ENCODE measurements around the gene FLNB. TPM values are rescaled to one million over a fixed set of nuclear protein-coding genes. Genes with fewer than 3 reads are reported as not detected.

FLNB gene
- total RNA-seq, 1 donor from 2014 or later = 32.0 TPM

DNA sequence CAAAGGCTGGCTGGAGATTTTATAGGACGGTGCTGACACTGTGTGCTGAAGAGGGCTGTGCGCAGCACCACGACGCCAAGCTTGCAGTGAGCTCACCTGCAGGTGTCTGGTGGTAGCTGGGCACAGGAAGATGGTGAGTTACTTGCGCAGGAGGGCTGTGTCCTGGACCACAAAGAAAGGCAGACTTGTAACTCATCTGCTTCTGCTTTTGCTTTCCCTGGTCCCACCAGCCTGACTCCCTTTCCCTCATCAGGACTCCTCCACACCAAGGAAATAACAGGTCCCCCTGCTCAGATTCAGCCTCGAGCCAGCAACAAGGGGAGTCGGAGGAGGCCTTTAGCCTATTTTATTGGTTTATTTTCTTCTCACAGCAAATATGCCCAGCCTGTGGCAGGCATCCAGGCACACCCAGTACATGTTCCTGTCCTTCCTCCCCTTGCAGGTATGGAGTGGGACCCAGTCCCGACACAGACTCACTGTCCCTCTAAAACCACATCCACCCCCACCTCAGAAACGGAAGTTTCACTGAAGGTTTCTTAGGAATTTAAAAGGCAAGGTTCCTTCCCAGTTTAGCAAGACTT is 35.6 kb upstream of the FLNB start:
- Mint-ChIP-seq H3K9me3 (no peaks in the 10 kb centered on the region), H3K4me3 (no peak overlapping the region), H3K36me3 (no peaks in the 10 kb centered on the region), H3K4me1 (peaks cover 18% of the 10 kb centered on the region), H3K27me3 (ENCODE audit: insufficient read depth, low read depth) (peaks cover 7% of the 10 kb centered on the region), H3K27ac (peak overlapping the region; percentile 60)
- no peaks in the 10 kb centered on the region for H3K9me3 ChIP-seq (ENCODE audit: low read depth)
- H4K20me1 ChIP-seq (ENCODE audit: low read depth) = no peaks in the 10 kb centered on the region
- peaks cover 3% of the 10 kb centered on the region for H3K4me1 ChIP-seq
- DNase-seq (ENCODE audit: low spot score) = no peak
- TF ChIP-seq EZH2phosphoT487 (IDR thresholded peaks at IDR 0.05) = no peak
- no peaks in the 10 kb centered on the region for H3K79me2 ChIP-seq (ENCODE audit: low read depth)
- H3K27ac ChIP-seq = no peak overlapping the region
- no peak overlapping the region for H3K9ac ChIP-seq
- H2AFZ ChIP-seq (replicated peaks) = peak overlapping the region; percentile 89
- H3K36me3 ChIP-seq = no peaks in the 10 kb centered on the region
- H3K4me2 ChIP-seq = no peak overlapping the region
- H3F3A ChIP-seq (ENCODE audit: low read depth) = peaks cover 8% of the 10 kb centered on the region
- H3K4me3 ChIP-seq = no peak overlapping the region
- H3K27me3 ChIP-seq = no peaks in the 10 kb centered on the region

DNA sequence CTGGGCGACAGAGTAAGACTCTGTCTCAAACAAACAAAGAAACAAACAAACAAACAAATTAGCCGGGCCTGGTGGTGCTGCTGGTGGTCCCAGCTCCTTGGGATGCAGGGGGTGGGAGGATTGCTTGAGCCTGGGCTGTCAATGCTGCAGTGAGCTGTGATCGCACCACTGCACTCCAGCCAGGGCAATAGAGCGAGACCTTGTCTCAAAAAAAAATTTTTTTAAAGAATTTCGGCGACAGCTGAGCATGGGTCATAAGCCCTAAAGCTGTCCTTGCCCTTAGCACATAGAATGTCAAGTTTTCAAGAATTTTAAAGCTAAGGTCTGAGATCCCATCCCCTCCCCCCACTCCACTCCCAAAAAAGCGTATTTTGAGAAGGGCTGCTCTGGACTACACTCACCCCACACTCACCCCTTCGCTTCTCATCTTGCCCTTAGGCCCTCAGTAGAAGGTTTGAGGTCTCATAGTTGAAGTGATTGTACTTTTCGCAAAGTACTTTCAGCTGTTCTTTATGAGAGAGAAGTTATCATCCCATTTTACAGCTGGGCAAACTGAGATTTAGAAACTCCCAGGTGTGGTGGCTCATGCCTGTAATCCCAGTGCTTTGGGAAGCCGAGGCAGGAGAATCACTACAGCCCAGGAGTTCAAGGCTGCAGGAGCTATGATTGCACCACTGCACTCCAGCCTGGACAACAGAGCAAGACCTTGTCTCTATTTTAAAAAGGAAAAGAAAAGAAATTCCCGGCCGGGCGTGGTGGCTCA is 34.3 kb upstream of the FLNB start:
- TF ChIP-seq EZH2 (IDR thresholded peaks at IDR 0.05) (no peak), EZH2phosphoT487 (IDR thresholded peaks at IDR 0.05) (no peak)
- TF ChIP-seq, protein P1, sequence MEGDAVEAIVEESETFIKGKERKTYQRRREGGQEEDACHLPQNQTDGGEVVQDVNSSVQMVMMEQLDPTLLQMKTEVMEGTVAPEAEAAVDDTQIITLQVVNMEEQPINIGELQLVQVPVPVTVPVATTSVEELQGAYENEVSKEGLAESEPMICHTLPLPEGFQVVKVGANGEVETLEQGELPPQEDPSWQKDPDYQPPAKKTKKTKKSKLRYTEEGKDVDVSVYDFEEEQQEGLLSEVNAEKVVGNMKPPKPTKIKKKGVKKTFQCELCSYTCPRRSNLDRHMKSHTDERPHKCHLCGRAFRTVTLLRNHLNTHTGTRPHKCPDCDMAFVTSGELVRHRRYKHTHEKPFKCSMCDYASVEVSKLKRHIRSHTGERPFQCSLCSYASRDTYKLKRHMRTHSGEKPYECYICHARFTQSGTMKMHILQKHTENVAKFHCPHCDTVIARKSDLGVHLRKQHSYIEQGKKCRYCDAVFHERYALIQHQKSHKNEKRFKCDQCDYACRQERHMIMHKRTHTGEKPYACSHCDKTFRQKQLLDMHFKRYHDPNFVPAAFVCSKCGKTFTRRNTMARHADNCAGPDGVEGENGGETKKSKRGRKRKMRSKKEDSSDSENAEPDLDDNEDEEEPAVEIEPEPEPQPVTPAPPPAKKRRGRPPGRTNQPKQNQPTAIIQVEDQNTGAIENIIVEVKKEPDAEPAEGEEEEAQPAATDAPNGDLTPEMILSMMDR (IDR thresholded peaks at IDR 0.05) = no peak
- Histone ChIP-seq H3K79me2 (ENCODE audit: low read depth) (no peaks in the 10 kb centered on the region), H3K36me3 (no peaks in the 10 kb centered on the region), H3K27ac (no peak overlapping the region), H3K4me1 (peaks cover 3% of the 10 kb centered on the region), H3K9ac (no peak overlapping the region), H3K27me3 (no peaks in the 10 kb centered on the region), H3K4me3 (no peak overlapping the region), H4K20me1 (ENCODE audit: low read depth) (no peaks in the 10 kb centered on the region), H3K9me3 (ENCODE audit: low read depth) (no peaks in the 10 kb centered on the region), H2AFZ (replicated peaks) (no peak overlapping the region), H3K4me2 (no peak overlapping the region), H3F3A (ENCODE audit: low read depth) (peaks cover 8% of the 10 kb centered on the region)
- H3K36me3 Mint-ChIP-seq = no peaks in the 10 kb centered on the region
- no peaks in the 10 kb centered on the region for H3K9me3 Mint-ChIP-seq
- peaks cover 7% of the 10 kb centered on the region for H3K27me3 Mint-ChIP-seq (ENCODE audit: insufficient read depth, low read depth)
- H3K27ac Mint-ChIP-seq = no peak overlapping the region
- H3K4me3 Mint-ChIP-seq = no peak overlapping the region
- no peak for DNase-seq (ENCODE audit: low spot score)
- H3K4me1 Mint-ChIP-seq = peaks cover 18% of the 10 kb centered on the region

DNA sequence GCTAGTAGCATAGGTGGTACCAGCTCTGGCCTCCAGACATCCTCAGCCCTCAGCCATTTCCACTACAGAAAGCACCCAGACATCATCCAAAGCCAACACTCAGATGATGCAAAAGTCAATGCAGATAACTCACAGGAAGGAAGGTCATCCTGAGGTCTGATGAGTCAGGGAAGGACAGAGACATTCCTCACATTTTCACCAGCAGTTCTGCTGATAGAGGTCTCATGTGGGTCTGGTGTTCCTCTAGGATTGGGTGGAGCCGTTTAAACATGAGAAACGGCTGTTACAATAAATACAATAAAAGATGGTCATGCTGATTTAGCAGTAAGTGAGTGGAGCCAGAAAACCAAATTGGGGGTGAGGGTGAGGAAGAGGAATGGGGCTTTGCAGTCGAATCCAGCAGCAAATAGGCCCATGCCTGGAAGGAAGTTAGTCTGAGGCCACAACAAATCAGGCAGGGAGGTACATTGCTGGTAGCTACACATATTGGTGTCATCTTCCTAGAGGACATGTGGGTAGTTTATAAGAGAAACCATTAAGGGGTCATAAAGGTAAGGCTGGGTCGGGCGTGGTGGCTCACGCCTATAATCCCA is 33.3 kb upstream of the FLNB start:
- no peak overlapping the region for H2AFZ ChIP-seq (replicated peaks)
- H3K9ac ChIP-seq = no peak overlapping the region
- no peaks in the 10 kb centered on the region for H3K27me3 ChIP-seq
- no peak for DNase-seq (ENCODE audit: low spot score)
- peaks cover 5% of the 10 kb centered on the region for H3F3A ChIP-seq (ENCODE audit: low read depth)
- H3K36me3 Mint-ChIP-seq = no peaks in the 10 kb centered on the region
- no peaks in the 10 kb centered on the region for H3K9me3 ChIP-seq (ENCODE audit: low read depth)
- H3K36me3 ChIP-seq = no peaks in the 10 kb centered on the region
- H4K20me1 ChIP-seq (ENCODE audit: low read depth) = no peaks in the 10 kb centered on the region
- H3K4me2 ChIP-seq = no peak overlapping the region
- H3K4me3 ChIP-seq = no peak overlapping the region
- no peak for TF ChIP-seq EZH2phosphoT487 (IDR thresholded peaks at IDR 0.05)
- TF ChIP-seq, protein P1 (IDR thresholded peaks at IDR 0.05) = no peak
- TF ChIP-seq EZH2 (IDR thresholded peaks at IDR 0.05) = no peak
- H3K4me3 Mint-ChIP-seq = no peak overlapping the region
- no peaks in the 10 kb centered on the region for H3K9me3 Mint-ChIP-seq
- H3K27me3 Mint-ChIP-seq (ENCODE audit: insufficient read depth, low read depth) = peaks cover 7% of the 10 kb centered on the region
- peaks cover 15% of the 10 kb centered on the region for H3K4me1 Mint-ChIP-seq
- no peak overlapping the region for H3K27ac ChIP-seq
- H3K4me1 ChIP-seq = no peaks in the 10 kb centered on the region
- no peaks in the 10 kb centered on the region for H3K79me2 ChIP-seq (ENCODE audit: low read depth)
- H3K27ac Mint-ChIP-seq = peak overlapping the region; percentile 64
